22Rv1 (cell line): Measurements from ENCODE around the gene PTK7.
"Not testable (repeated sequence)": the region's sequence is repeated elsewhere in the genome, so short reads cannot be mapped to it uniquely, and the experiment has no call there.

Source experiments
- ZFX ChIP-seq: fragments of 450-650 bp; IDR thresholded peaks from 2 replicates; pipeline ENCODE4 v1.6.1; 2017; ENCODE audit warnings: antibody characterized with exemption, borderline replicate concordance
- TF ChIP-seq, protein P1 (sequence below): fragments of 450-650 bp; IDR thresholded peaks from 2 replicates; pipeline ENCODE4 v1.5.1; 2017; ENCODE audit warnings: mild to moderate bottlenecking

DNA sequence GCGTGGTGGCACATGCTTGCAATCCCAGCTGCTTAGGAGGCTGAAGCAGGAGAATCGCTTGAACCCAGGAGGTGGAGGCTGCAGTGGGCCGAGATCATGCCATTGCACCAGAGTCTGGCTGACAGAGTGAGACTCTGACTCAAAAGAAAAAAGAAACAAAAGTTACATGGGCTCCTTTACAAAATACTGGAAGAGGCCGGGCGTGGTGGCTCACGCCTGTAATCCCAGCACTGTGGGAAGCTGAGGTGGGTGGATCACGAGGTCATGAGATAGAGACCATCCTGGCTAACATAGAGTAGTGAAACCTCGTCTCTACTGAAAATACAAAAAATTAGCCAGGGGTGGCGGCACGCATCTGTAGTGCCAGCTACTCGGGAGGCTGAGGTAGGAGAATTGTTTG, 63.9 kb downstream of the PTK7 start:
- TF ChIP-seq, protein P1, sequence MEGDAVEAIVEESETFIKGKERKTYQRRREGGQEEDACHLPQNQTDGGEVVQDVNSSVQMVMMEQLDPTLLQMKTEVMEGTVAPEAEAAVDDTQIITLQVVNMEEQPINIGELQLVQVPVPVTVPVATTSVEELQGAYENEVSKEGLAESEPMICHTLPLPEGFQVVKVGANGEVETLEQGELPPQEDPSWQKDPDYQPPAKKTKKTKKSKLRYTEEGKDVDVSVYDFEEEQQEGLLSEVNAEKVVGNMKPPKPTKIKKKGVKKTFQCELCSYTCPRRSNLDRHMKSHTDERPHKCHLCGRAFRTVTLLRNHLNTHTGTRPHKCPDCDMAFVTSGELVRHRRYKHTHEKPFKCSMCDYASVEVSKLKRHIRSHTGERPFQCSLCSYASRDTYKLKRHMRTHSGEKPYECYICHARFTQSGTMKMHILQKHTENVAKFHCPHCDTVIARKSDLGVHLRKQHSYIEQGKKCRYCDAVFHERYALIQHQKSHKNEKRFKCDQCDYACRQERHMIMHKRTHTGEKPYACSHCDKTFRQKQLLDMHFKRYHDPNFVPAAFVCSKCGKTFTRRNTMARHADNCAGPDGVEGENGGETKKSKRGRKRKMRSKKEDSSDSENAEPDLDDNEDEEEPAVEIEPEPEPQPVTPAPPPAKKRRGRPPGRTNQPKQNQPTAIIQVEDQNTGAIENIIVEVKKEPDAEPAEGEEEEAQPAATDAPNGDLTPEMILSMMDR, result not testable (repeated sequence)
- not testable (repeated sequence) for TF ChIP-seq ZFX
